Fibroblast of villous mesenchyme (primary cell): Measurements from ENCODE around the gene METAP2. TPM values are rescaled to one million over a fixed set of nuclear protein-coding genes. Genes with fewer than 3 reads are reported as not detected.
"Not testable (repeated sequence)": the region's sequence is repeated elsewhere in the genome, so short reads cannot be mapped to it uniquely, and the experiment has no call there.

ENCODE experiments used
- DNase-seq: peaks from one replicate; pipeline ENCODE4 v3.0.0-alpha.2; 2010; ENCODE audit warnings: low read depth
- H3K4me3 ChIP-seq: 2 replicates; pipeline ENCODE4 v1.5.1; 2011; ENCODE audit warnings: low read depth, mild to moderate bottlenecking, low read length
- total RNA-seq: library from RNA; depleted of rRNA; stranded (reverse); fragments of >200 nt; gene quantifications from 2 replicates; pipeline ENCODE4 v1.2.3, GENCODE V29; 2012
- TF ChIP-seq, protein P1 (sequence below): IDR thresholded peaks from 2 replicates; pipeline ENCODE4 v1.5.1; 2012; ENCODE audit warnings: low read depth, mild to moderate bottlenecking, low read length; ENCODE audit not compliant: insufficient read depth

METAP2 gene
- total RNA-seq, 1 donor = 66.5 TPM

DNA sequence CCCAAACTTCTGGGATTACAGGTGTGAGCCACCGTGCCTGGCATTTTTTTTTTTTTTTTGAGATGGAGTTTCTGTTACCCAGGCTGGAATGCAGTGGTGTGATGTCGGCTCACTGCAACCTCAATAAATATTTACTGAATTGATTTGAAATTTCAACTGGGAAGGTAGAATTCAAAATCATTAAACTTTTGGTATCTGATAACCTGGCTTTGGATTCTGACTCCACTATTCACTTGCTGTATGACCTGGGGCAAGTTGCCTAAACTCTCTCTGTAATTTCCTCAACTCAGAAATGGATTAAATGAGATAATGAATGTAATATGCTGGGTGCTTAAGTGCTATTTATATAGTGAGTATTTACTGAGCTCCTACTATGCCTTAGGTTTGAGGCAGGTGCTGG, 8.7 kb upstream of the METAP2 start:
- DNase-seq = no peak
- no peak overlapping the region for H3K4me3 ChIP-seq
- TF ChIP-seq, protein P1, sequence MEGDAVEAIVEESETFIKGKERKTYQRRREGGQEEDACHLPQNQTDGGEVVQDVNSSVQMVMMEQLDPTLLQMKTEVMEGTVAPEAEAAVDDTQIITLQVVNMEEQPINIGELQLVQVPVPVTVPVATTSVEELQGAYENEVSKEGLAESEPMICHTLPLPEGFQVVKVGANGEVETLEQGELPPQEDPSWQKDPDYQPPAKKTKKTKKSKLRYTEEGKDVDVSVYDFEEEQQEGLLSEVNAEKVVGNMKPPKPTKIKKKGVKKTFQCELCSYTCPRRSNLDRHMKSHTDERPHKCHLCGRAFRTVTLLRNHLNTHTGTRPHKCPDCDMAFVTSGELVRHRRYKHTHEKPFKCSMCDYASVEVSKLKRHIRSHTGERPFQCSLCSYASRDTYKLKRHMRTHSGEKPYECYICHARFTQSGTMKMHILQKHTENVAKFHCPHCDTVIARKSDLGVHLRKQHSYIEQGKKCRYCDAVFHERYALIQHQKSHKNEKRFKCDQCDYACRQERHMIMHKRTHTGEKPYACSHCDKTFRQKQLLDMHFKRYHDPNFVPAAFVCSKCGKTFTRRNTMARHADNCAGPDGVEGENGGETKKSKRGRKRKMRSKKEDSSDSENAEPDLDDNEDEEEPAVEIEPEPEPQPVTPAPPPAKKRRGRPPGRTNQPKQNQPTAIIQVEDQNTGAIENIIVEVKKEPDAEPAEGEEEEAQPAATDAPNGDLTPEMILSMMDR = no peak

DNA sequence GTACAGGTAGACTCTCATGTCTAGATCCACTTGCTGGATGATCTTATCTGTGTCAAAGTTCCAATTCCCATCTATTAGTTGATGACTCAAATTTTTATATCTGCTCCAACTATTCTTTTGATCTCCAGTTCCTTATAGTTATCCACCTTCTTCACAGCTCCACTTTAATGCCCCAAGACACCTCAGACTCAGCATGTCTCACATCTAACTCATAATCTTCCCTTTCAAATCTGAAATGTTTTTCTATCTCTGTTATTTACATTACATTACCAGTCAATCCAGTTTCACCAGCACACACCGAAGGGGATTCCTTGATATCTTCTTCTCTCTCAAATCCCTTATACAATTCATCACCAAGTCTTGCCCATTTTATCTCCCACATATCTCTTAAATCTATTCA, 3.7 kb upstream of the METAP2 start:
- no peak overlapping the region for H3K4me3 ChIP-seq
- TF ChIP-seq, protein P1 = no peak
- no peak for DNase-seq

- H3K4me3 ChIP-seq = peak overlapping the region; percentile 91
- peak; percentile 59 for DNase-seq
Observed at GRCh38 chr12:95473231-95473883, 595 bp upstream of the METAP2 start.

GRCh38 chr12:95474660-95474958, 657 bp downstream of the METAP2 start:
- peak; percentile 13 for DNase-seq
- H3K4me3 ChIP-seq = peak overlapping the region; percentile 91
- TF ChIP-seq, protein P1 = no peak

More at GRCh38 chr12:95473231-95473883, 595 bp upstream of the METAP2 start:
- TF ChIP-seq, protein P1 = no peak

DNA sequence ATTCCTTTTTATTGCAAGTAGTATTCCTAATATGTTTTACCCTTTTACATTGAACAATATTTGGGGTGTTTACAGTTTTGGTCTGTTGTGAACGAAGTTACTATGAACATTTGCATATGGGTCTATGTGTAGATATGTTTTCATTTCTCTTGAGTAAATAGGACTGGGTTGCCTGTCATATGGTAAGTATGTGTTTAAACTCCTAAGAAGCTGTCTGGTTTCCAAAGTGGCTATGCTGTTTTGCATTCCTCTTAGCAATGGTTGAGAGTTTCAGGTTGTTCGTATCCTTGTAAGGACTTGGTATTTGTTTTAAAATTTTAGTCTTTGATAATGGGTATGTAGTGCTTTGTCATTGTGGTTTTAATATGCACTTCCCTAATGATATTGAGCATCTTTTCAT, 6.3 kb downstream of the METAP2 start:
- no peak overlapping the region for H3K4me3 ChIP-seq
- TF ChIP-seq, protein P1 = no peak
- DNase-seq = peak; percentile 65

DNA sequence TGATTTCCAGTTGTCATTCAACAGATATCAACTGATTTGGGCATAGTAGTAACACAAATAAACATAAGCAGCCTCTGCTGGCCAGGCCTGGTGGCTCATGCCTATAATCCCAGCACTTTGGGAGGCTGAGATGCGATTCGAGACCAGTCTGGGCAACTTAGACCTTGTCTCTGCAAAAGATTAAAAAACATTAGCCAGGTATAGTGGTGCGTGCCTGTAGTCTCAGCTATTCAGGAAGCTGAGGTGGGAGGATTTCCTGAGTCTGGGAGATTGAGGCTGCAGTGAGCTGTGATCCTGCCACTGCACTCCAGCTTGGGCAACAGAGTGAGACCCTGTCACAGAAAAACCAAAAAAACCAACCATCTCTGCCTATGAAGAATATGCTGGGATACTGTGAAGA, 7.1 kb downstream of the METAP2 start:
- DNase-seq = no peak
- TF ChIP-seq, protein P1 = no peak
- H3K4me3 ChIP-seq = no peak overlapping the region

DNA sequence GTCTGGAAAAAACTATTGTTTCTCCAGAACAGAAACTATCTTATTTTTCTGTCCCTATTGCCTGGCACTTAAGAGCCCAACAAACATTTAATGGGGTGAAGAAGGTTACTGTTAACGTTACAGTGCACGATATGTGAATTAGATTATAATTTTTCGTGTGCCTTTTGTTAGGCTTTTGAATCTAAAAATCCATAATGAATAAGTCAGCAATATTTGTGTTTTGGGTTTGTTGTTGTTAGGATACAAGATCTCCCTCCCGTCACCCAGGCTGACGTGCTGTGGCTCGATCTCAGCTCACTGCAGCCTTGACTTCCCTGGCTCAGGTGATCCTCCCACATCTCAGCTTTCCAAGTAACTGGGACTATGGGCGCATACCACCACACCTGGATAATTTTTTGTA, 7.9 kb downstream of the METAP2 start:
- TF ChIP-seq, protein P1 = no peak
- no peak for DNase-seq
- no peak overlapping the region for H3K4me3 ChIP-seq

GRCh38 chr12:95482564-95482963, 8.6 kb downstream of the METAP2 start:
- not testable (repeated sequence) for DNase-seq, H3K4me3 ChIP-seq
